Liver (tissue), 9 donors: ENCODE results near the gene AP5Z1. TPM values are rescaled to one million over a fixed set of nuclear protein-coding genes. Genes with fewer than 3 reads are reported as not detected.

Source experiments
- DNase-seq: peaks from one replicate; pipeline ENCODE4 v3.0.0-alpha.2; 2017; ENCODE audit warnings: low spot score
- H3K27ac ChIP-seq, 2 donors: one replicate each; pipeline ENCODE4 v1.7.0; 2013; ENCODE audit warnings: inconsistent platforms in 2 of 2, low read length in 2 of 2, control low read depth in 1 of 2, low read depth in 1 of 2, mild to moderate bottlenecking in 1 of 2
- H3K27me3 ChIP-seq, 4 donors: one replicate each; pipeline versions ENCODE4 v1.6.1 to v1.7.0; 2013; ENCODE audit warnings: low read length in 3 of 4, inconsistent platforms in 1 of 4, mild to moderate bottlenecking in 1 of 4, moderate library complexity in 1 of 4; ENCODE audit not compliant: control insufficient read depth in 4 of 4, insufficient read depth in 4 of 4
- H3K36me3 ChIP-seq, 4 donors: one replicate each; pipeline versions ENCODE4 v1.6.1 to v1.7.0; 2013; ENCODE audit warnings: low read length in 3 of 4, mild to moderate bottlenecking in 3 of 4, low read depth in 1 of 4, moderate library complexity in 1 of 4; ENCODE audit not compliant: control insufficient read depth in 4 of 4, insufficient read depth in 3 of 4
- H3K4me1 ChIP-seq, 4 donors: one replicate each; pipeline versions ENCODE4 v1.6.1 to v1.7.0; 2013; ENCODE audit warnings: low read length in 3 of 4, mild to moderate bottlenecking in 3 of 4, moderate library complexity in 1 of 4; ENCODE audit not compliant: control insufficient read depth in 4 of 4, insufficient read depth in 4 of 4
- H3K4me3 ChIP-seq, 3 donors: one replicate each; pipeline versions ENCODE4 v1.6.1 to v1.7.0; 2013; ENCODE audit warnings: low read length in 3 of 3, control low read depth in 1 of 3, low read depth in 1 of 3, mild to moderate bottlenecking in 1 of 3
- H3K9ac ChIP-seq, 2 donors: one replicate each; pipeline ENCODE4 v1.7.0; 2013; ENCODE audit warnings: low read length in 2 of 2, mild to moderate bottlenecking in 2 of 2, moderate library complexity in 2 of 2, control low read depth in 1 of 2, low read depth in 1 of 2
- H3K9me3 ChIP-seq, 4 donors: one replicate each; pipeline versions ENCODE4 v1.6.1 to v1.7.0; 2013; ENCODE audit warnings: low read length in 3 of 4; ENCODE audit not compliant: control insufficient read depth in 4 of 4
- EGR1 ChIP-seq, 2 donors: IDR thresholded peaks; 2 replicates each; pipeline ENCODE4 v1.6.1; 2016 to 2018; ENCODE audit warnings: antibody characterized with exemption in 2 of 2, low read depth in 2 of 2
- FOXA1 ChIP-seq: IDR thresholded peaks from 2 replicates; pipeline ENCODE4 v1.6.1; 2016; ENCODE audit warnings: antibody characterized with exemption
- FOXA2 ChIP-seq: IDR thresholded peaks from 2 replicates; pipeline ENCODE4 v1.6.1; 2016; ENCODE audit warnings: antibody characterized with exemption
- GABPA ChIP-seq, 2 donors: IDR thresholded peaks in 1 of 2; conservative IDR thresholded peaks in 1 of 2; 2 replicates each; pipeline ENCODE4 v1.6.1; 2016; ENCODE audit warnings: antibody characterized with exemption in 2 of 2, mild to moderate bottlenecking in 1 of 2, moderate library complexity in 1 of 2
- HNF4A ChIP-seq, 2 donors: conservative IDR thresholded peaks; 2 replicates each; pipeline ENCODE4 v1.6.1; 2016; ENCODE audit warnings: antibody characterized with exemption in 2 of 2, mild to moderate bottlenecking in 2 of 2
- HNF4G ChIP-seq: IDR thresholded peaks from 2 replicates; pipeline ENCODE4 v1.6.1; 2016; ENCODE audit warnings: antibody characterized with exemption
- JUND ChIP-seq, 2 donors: IDR thresholded peaks; 2 replicates each; pipeline ENCODE4 v1.6.1; 2016; ENCODE audit warnings: antibody characterized with exemption in 2 of 2
- NR2F2 ChIP-seq: IDR thresholded peaks from 2 replicates; pipeline ENCODE4 v1.6.1; 2016; ENCODE audit warnings: antibody characterized with exemption
- RAD21 ChIP-seq, 2 donors: IDR thresholded peaks; 2 replicates each; pipeline ENCODE4 v1.6.1; 2016; ENCODE audit warnings: antibody characterized with exemption in 2 of 2, mild to moderate bottlenecking in 2 of 2
- RXRA ChIP-seq, 2 donors: IDR thresholded peaks; 2 replicates each; pipeline ENCODE4 v1.6.1; 2017 to 2018; ENCODE audit warnings: antibody characterized with exemption in 2 of 2, mild to moderate bottlenecking in 1 of 2
- SP1 ChIP-seq: IDR thresholded peaks from 2 replicates; pipeline ENCODE4 v1.6.1; 2018; ENCODE audit warnings: antibody characterized with exemption, mild to moderate bottlenecking
- TAF1 ChIP-seq: conservative IDR thresholded peaks from 2 replicates; pipeline ENCODE4 v1.6.1; 2016; ENCODE audit warnings: antibody characterized with exemption, mild to moderate bottlenecking
- YY1 ChIP-seq: IDR thresholded peaks from 2 replicates; pipeline ENCODE4 v1.6.1; 2016; ENCODE audit warnings: antibody characterized with exemption, mild to moderate bottlenecking
- WGBS: extraction: QIAGEN DNeasy Blood & Tissue Kit; methylation state at CpG from one replicate; pipeline ENCODE4 v1.1.7; 2013; 5-methylcytosine and 5-hydroxymethylcytosine counted together
- polyA plus RNA-seq, 2 donors: library from polyadenylated mRNA; stranded (reverse) in 1 of 2; unstranded in 1 of 2; fragments of 200-250 nt in 1 of 2; fragments of >200 nt in 1 of 2; fragmentation: Nextera tagmentation in 1 of 2; extraction: Ambion mirVana in 1 of 2; gene quantifications; one replicate each; pipeline versions ENCODE4 v1.2.1 to v1.2.3, GENCODE V29; 2013 to 2015
- total RNA-seq, 2 donors: library from RNA; depleted of rRNA; stranded (reverse); fragments of >200 nt; gene quantifications; one replicate each; pipeline ENCODE4 v1.2.3, GENCODE V29; 2014
- TF ChIP-seq, protein P1 (sequence below): IDR thresholded peaks from 2 replicates; pipeline ENCODE4 v1.6.1; 2016; ENCODE audit warnings: antibody characterized with exemption, mild to moderate bottlenecking
- TF ChIP-seq, protein P2 (sequence below): IDR thresholded peaks from 2 replicates; pipeline ENCODE4 v1.6.1; 2016; ENCODE audit warnings: antibody characterized with exemption
- TF ChIP-seq, protein P3 (sequence below): IDR thresholded peaks from 2 replicates; pipeline ENCODE4 v1.6.1; 2016; ENCODE audit warnings: antibody characterized with exemption
- TF ChIP-seq, protein P4 (sequence below): fragments of 150-350 bp; IDR thresholded peaks from 2 replicates; pipeline ENCODE4 v1.5.1; 2017; ENCODE audit warnings: improper control_type of control experiment, low read depth, low read length; ENCODE audit not compliant: missing input control
- TF ChIP-seq, protein P5 (sequence below): IDR thresholded peaks from 2 replicates; pipeline ENCODE4 v1.6.1; 2016; ENCODE audit warnings: antibody characterized with exemption
- donor health status: healthy.
- donor health status: healthy.
- donor health status: healthy.
- donor health status: healthy.
- donor health status: healthy.

Gene AP5Z1
- total and polyA plus RNA-seq, 4 donors, result 10.2 to 16.0 (median 14.2) TPM

DNA sequence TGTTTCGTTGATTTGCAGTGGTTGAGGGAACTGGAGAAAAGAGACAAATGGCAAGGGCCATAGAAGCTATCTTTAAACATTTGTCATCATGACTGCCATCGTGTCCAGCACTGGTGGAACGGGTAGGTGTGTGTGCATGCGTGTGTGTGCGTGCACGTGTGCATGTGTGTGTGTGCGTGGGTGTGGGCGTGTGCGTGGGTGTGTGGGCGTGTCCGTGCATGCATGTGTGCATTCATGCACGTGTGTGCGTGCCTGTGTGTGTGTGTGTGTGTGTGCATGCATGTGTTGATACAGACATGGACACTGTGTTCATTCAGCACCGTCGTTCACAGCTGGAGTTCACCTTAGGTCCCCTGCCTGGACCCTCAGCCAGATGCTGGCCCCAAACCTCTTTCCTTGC, 38.1 kb upstream of the AP5Z1 start:
- H3K27me3 ChIP-seq, result no peaks in the 10 kb centered on the region
- peaks cover 0 to 4% (median 3%) of the 10 kb centered on the region in 4 donors for H3K36me3 ChIP-seq
- no peak overlapping the region for H3K27ac ChIP-seq
- H3K9ac ChIP-seq, result no peak overlapping the region
- H3K4me3 ChIP-seq, result no peak overlapping the region
- H3K4me1 ChIP-seq, result peaks cover 9 to 15% (median 15%) of the 10 kb centered on the region in 4 donors
- no peaks in the 10 kb centered on the region for H3K9me3 ChIP-seq
- no peak for DNase-seq
- 96% methylated on average over 15 of the region's 15 CpGs for WGBS
- TF ChIP-seq RAD21 (IDR thresholded peaks at IDR 0.05) (no peak), NR2F2 (no peak), FOXA1 (no peak), GABPA (IDR thresholded peaks at IDR 0.05 in 1 of 2, conservative IDR thresholded peaks at IDR 0.05 in 1 of 2) (no peak), RXRA (IDR thresholded peaks at IDR 0.05) (no peak), YY1 (no peak), SP1 (no peak), FOXA2 (no peak), JUND (IDR thresholded peaks at IDR 0.05) (no peak), HNF4A (conservative IDR thresholded peaks at IDR 0.05) (no peak), TAF1 (no peak), EGR1 (IDR thresholded peaks at IDR 0.05; ENCODE audit: low read depth in 2 of 2) (no peak), HNF4G (no peak)
- TF ChIP-seq, protein P1, sequence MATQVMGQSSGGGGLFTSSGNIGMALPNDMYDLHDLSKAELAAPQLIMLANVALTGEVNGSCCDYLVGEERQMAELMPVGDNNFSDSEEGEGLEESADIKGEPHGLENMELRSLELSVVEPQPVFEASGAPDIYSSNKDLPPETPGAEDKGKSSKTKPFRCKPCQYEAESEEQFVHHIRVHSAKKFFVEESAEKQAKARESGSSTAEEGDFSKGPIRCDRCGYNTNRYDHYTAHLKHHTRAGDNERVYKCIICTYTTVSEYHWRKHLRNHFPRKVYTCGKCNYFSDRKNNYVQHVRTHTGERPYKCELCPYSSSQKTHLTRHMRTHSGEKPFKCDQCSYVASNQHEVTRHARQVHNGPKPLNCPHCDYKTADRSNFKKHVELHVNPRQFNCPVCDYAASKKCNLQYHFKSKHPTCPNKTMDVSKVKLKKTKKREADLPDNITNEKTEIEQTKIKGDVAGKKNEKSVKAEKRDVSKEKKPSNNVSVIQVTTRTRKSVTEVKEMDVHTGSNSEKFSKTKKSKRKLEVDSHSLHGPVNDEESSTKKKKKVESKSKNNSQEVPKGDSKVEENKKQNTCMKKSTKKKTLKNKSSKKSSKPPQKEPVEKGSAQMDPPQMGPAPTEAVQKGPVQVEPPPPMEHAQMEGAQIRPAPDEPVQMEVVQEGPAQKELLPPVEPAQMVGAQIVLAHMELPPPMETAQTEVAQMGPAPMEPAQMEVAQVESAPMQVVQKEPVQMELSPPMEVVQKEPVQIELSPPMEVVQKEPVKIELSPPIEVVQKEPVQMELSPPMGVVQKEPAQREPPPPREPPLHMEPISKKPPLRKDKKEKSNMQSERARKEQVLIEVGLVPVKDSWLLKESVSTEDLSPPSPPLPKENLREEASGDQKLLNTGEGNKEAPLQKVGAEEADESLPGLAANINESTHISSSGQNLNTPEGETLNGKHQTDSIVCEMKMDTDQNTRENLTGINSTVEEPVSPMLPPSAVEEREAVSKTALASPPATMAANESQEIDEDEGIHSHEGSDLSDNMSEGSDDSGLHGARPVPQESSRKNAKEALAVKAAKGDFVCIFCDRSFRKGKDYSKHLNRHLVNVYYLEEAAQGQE, result no peak
- TF ChIP-seq, protein P2, sequence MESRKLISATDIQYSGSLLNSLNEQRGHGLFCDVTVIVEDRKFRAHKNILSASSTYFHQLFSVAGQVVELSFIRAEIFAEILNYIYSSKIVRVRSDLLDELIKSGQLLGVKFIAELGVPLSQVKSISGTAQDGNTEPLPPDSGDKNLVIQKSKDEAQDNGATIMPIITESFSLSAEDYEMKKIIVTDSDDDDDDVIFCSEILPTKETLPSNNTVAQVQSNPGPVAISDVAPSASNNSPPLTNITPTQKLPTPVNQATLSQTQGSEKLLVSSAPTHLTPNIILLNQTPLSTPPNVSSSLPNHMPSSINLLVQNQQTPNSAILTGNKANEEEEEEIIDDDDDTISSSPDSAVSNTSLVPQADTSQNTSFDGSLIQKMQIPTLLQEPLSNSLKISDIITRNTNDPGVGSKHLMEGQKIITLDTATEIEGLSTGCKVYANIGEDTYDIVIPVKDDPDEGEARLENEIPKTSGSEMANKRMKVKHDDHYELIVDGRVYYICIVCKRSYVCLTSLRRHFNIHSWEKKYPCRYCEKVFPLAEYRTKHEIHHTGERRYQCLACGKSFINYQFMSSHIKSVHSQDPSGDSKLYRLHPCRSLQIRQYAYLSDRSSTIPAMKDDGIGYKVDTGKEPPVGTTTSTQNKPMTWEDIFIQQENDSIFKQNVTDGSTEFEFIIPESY, result no peak
- TF ChIP-seq, protein P3, sequence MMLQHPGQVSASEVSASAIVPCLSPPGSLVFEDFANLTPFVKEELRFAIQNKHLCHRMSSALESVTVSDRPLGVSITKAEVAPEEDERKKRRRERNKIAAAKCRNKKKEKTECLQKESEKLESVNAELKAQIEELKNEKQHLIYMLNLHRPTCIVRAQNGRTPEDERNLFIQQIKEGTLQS, result no peak
- TF ChIP-seq, protein P4, sequence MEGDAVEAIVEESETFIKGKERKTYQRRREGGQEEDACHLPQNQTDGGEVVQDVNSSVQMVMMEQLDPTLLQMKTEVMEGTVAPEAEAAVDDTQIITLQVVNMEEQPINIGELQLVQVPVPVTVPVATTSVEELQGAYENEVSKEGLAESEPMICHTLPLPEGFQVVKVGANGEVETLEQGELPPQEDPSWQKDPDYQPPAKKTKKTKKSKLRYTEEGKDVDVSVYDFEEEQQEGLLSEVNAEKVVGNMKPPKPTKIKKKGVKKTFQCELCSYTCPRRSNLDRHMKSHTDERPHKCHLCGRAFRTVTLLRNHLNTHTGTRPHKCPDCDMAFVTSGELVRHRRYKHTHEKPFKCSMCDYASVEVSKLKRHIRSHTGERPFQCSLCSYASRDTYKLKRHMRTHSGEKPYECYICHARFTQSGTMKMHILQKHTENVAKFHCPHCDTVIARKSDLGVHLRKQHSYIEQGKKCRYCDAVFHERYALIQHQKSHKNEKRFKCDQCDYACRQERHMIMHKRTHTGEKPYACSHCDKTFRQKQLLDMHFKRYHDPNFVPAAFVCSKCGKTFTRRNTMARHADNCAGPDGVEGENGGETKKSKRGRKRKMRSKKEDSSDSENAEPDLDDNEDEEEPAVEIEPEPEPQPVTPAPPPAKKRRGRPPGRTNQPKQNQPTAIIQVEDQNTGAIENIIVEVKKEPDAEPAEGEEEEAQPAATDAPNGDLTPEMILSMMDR, result no peak
- TF ChIP-seq, protein P5, sequence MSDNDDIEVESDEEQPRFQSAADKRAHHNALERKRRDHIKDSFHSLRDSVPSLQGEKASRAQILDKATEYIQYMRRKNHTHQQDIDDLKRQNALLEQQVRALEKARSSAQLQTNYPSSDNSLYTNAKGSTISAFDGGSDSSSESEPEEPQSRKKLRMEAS, result no peak
